H1 (cell line): Measurements from ENCODE around the gene ACY1. TPM values are rescaled to one million over a fixed set of nuclear protein-coding genes. Genes with fewer than 3 reads are reported as not detected.

Experiments
- CBX8 ChIP-seq: fragments of 300-800, 300-1000 bp; sonication (generic); IDR thresholded peaks from 2 replicates; pipeline ENCODE4 v1.7.1; 2016; ENCODE audit warnings: low read depth, low read length, borderline replicate concordance
- TBP ChIP-seq: IDR thresholded peaks from 2 replicates; pipeline ENCODE4 v1.6.1; 2011; ENCODE audit warnings: low read depth, low read length, improper control_type of control experiment
- USF2 ChIP-seq: IDR thresholded peaks from 2 replicates; pipeline ENCODE4 v1.6.1; 2011; ENCODE audit warnings: low read length, improper control_type of control experiment
- polyA plus RNA-seq, 7 experiments: library from polyadenylated mRNA; depleted of rRNA in 3 of 7; stranded (reverse) in 5 of 7; unstranded in 2 of 7; fragments of >200 nt in 5 of 7; fragments of 200-250 nt in 2 of 7; gene quantifications; 1 replicate in 5 of 7; 2 replicates in 1 of 7; 4 replicates in 1 of 7; pipeline versions ENCODE4 v1.2.1 to v1.2.3, GENCODE V29; 2011 to 2013; ENCODE audit warnings: missing spikeins in 2 of 7, mixed read lengths in 2 of 7
- total RNA-seq: library from RNA; stranded (reverse); fragmentation: NEBNext Ultra II Directional; extraction: Animal tissue kit (Norgen Biotek cat#: 25700); gene quantifications from 2 replicates; pipeline ENCODE4 v1.2.1, GENCODE V29; 2021

ACY1 gene
- total and polyA plus RNA-seq, 2 of the 8 experiments (the other 6 are each of a cell fraction or from before 2014, with no cell fraction given): 48.3 to 113 TPM

GRCh38 chr3:51941798-51942602 lies 41.3 kb upstream of the ACY1 start, which contains the start of the genes PARP3 and RRP9 (continued):
- TF ChIP-seq CBX8 (no peak), TBP (peak; percentile 53; the same call in 1 of the 2 replicates), USF2 (no peak; the same call in 1 of the 2 replicates)
- TF ChIP-seq, all 59 proteins: peak for 23
